Urinary bladder (tissue), 4 donors: ENCODE measurements around the gene FUT1. TPM values are rescaled to one million over a fixed set of nuclear protein-coding genes. Genes with fewer than 3 reads are reported as not detected.

ENCODE experiments used
- DNase-seq: peaks from one replicate; pipeline ENCODE4 v3.0.0-alpha.2; 2015; ENCODE audit errors: extremely low spot score
- H3K27ac ChIP-seq: one replicate; pipeline ENCODE4 v1.5.1; 2013; ENCODE audit warnings: low read depth, mild to moderate bottlenecking, moderate library complexity
- H3K36me3 ChIP-seq: one replicate; pipeline ENCODE4 v1.6.1; 2013; ENCODE audit warnings: mild to moderate bottlenecking, moderate library complexity; ENCODE audit not compliant: insufficient read depth
- H3K4me1 ChIP-seq: one replicate; pipeline ENCODE4 v1.6.1; 2013; ENCODE audit warnings: mild to moderate bottlenecking, moderate library complexity; ENCODE audit not compliant: insufficient read depth
- H3K4me3 ChIP-seq: one replicate; pipeline ENCODE4 v1.5.1; 2013; ENCODE audit warnings: low read depth, low read length
- WGBS: extraction: QIAGEN DNeasy Blood & Tissue Kit; methylation state at CpG from one replicate; pipeline ENCODE4 v1.1.7; 2013; 5-methylcytosine and 5-hydroxymethylcytosine counted together
- polyA plus RNA-seq: library from polyadenylated mRNA; stranded (reverse); fragments of 200-250 nt; gene quantifications from one replicate; pipeline ENCODE4 v1.2.3, GENCODE V29; 2013
- small RNA-seq: library from RNA; depleted of rRNA; stranded (forward); fragments of <200 nt; gene quantifications from one replicate; pipeline ENCODE3, GENCODE V24; 2014
- total RNA-seq: library from RNA; depleted of rRNA; stranded (reverse); fragments of >200 nt; gene quantifications from one replicate; pipeline ENCODE4 v1.2.3, GENCODE V29; 2014
- donor health status: healthy with polysubstance abuse.
- donor health status: healthy.

FUT1 gene
- total and polyA plus RNA-seq, 2 donors: 1.5 to 1.6 TPM

GRCh38 chr19:48711106-48711662, 41.3 kb downstream of the FUT1 start:
- DNase-seq: no peak
- 90% methylated on average over 4 of the region's 4 CpGs for WGBS
- no peaks in the 10 kb centered on the region for H3K36me3 ChIP-seq
- H3K27ac ChIP-seq: no peak overlapping the region
- no peak overlapping the region for H3K4me3 ChIP-seq
- H3K4me1 ChIP-seq: no peaks in the 10 kb centered on the region

- 50% methylated on average over 11 of the region's 11 CpGs for WGBS
- Histone ChIP-seq H3K4me3 (no peak overlapping the region), H3K27ac (no peak overlapping the region), H3K4me1 (no peaks in the 10 kb centered on the region), H3K36me3 (no peaks in the 10 kb centered on the region)
- DNase-seq: no peak
These were observed 44.0 kb downstream of the FUT1 start for GRCh38 chr19:48708471-48708870.

GRCh38 chr19:48705431-48705830, 47.0 kb downstream of the FUT1 start:
- no peak for DNase-seq
- no peak overlapping the region for H3K4me3 ChIP-seq
- 35% methylated on average over 2 of the region's 2 CpGs for WGBS
- H3K27ac ChIP-seq: no peak overlapping the region
- no peaks in the 10 kb centered on the region for H3K36me3 ChIP-seq
- H3K4me1 ChIP-seq: no peaks in the 10 kb centered on the region

- Histone ChIP-seq H3K27ac (no peak overlapping the region), H3K4me3 (no peak overlapping the region), H3K36me3 (no peaks in the 10 kb centered on the region), H3K4me1 (no peaks in the 10 kb centered on the region)
- WGBS: 98% methylated on average over 23 of the region's 23 CpGs
- no peak for DNase-seq
These were observed 49.1 kb downstream of the FUT1 start for GRCh38 chr19:48703316-48703715.

- Histone ChIP-seq H3K27ac (no peak overlapping the region), H3K4me3 (no peak overlapping the region), H3K36me3 (no peaks in the 10 kb centered on the region), H3K4me1 (no peaks in the 10 kb centered on the region)
- 91% methylated on average over 13 of the region's 13 CpGs for WGBS
- DNase-seq: no peak
These were observed 49.7 kb downstream of the FUT1 start for GRCh38 chr19:48702701-48703100.

GRCh38 chr19:48698046-48698445, 54.4 kb downstream of the FUT1 start:
- DNase-seq: no peak
- no peak overlapping the region for H3K4me3 ChIP-seq
- H3K4me1 ChIP-seq: no peaks in the 10 kb centered on the region
- 51% methylated on average over 4 of the region's 4 CpGs for WGBS
- no peaks in the 10 kb centered on the region for H3K36me3 ChIP-seq
- no peak overlapping the region for H3K27ac ChIP-seq

Small RNA genes within 50 kb of the gene (small RNA-seq; reads per million reads assigned to genes)
- not detected for gene RNU6-317P

Other genes starting within 250 kb of the FUT1 start
- 0.42 TPM for gene LMTK3, start 240.8 kb downstream of the FUT1 start, total RNA-seq
- 0.72 TPM for gene LMTK3, start 240.8 kb downstream of the FUT1 start, polyA plus RNA-seq
- gene SULT2B1, start 200.5 kb downstream of the FUT1 start, total RNA-seq: 0.42 TPM
- gene SULT2B1, start 200.5 kb downstream of the FUT1 start, polyA plus RNA-seq: 0.30 TPM
- gene SPACA4, start 145.9 kb downstream of the FUT1 start, total RNA-seq: not detected
- not detected for gene SPACA4, start 145.9 kb downstream of the FUT1 start, polyA plus RNA-seq
- 0.58 TPM for gene FAM83E, start 137.6 kb downstream of the FUT1 start, total RNA-seq
- 1.1 TPM for gene FAM83E, start 137.6 kb downstream of the FUT1 start, polyA plus RNA-seq
- gene RPL18, start 133.5 kb downstream of the FUT1 start, total RNA-seq: 1,113 TPM
- 2,167 TPM for gene RPL18, start 133.5 kb downstream of the FUT1 start, polyA plus RNA-seq
- 4.9 TPM for gene SPHK2, start 133.1 kb downstream of the FUT1 start, total RNA-seq
- 22.0 TPM for gene SPHK2, start 133.1 kb downstream of the FUT1 start, polyA plus RNA-seq
- 4.6 TPM for gene DBP, start 115.3 kb downstream of the FUT1 start, total RNA-seq
- gene DBP, start 115.3 kb downstream of the FUT1 start, polyA plus RNA-seq: 12.3 TPM
- gene CA11, start 106.5 kb downstream of the FUT1 start, total RNA-seq: 1.8 TPM
- 13.4 TPM for gene CA11, start 106.5 kb downstream of the FUT1 start, polyA plus RNA-seq
- gene NTN5, start 79.6 kb downstream of the FUT1 start, total RNA-seq: 0.53 TPM
- gene NTN5, start 79.6 kb downstream of the FUT1 start, polyA plus RNA-seq: 0.80 TPM
- gene FUT2, start 56.7 kb downstream of the FUT1 start, total RNA-seq: 0.79 TPM
- gene FUT2, start 56.7 kb downstream of the FUT1 start, polyA plus RNA-seq: 0.41 TPM
- gene MAMSTR, start 32.9 kb downstream of the FUT1 start, total RNA-seq: 2.5 TPM
- gene MAMSTR, start 32.9 kb downstream of the FUT1 start, polyA plus RNA-seq: 3.0 TPM
- 10.8 TPM for gene RASIP1, start 12.0 kb downstream of the FUT1 start, total RNA-seq
- 15.5 TPM for gene RASIP1, start 12.0 kb downstream of the FUT1 start, polyA plus RNA-seq
- not detected for gene IZUMO1, start 5.7 kb downstream of the FUT1 start, total RNA-seq
- not detected for gene IZUMO1, start 5.7 kb downstream of the FUT1 start, polyA plus RNA-seq
- gene FGF21, start 2.9 kb upstream of the FUT1 start, total RNA-seq: not detected
- not detected for gene FGF21, start 2.9 kb upstream of the FUT1 start, polyA plus RNA-seq
- gene BCAT2, start 58.4 kb upstream of the FUT1 start, total RNA-seq: 34.4 TPM
- gene BCAT2, start 58.4 kb upstream of the FUT1 start, polyA plus RNA-seq: 79.2 TPM
- gene HSD17B14, start 83.8 kb upstream of the FUT1 start, total RNA-seq: 3.4 TPM
- gene HSD17B14, start 83.8 kb upstream of the FUT1 start, polyA plus RNA-seq: 18.6 TPM
- gene PLEKHA4, start 116.0 kb upstream of the FUT1 start, total RNA-seq: 11.5 TPM
- 56.4 TPM for gene PLEKHA4, start 116.0 kb upstream of the FUT1 start, polyA plus RNA-seq
- 21.8 TPM for gene PPP1R15A, start 119.8 kb upstream of the FUT1 start, total RNA-seq
- gene PPP1R15A, start 119.8 kb upstream of the FUT1 start, polyA plus RNA-seq: 122 TPM
- not detected for gene TULP2, start 146.1 kb upstream of the FUT1 start, total RNA-seq
- 0.57 TPM for gene TULP2, start 146.1 kb upstream of the FUT1 start, polyA plus RNA-seq
- gene NUCB1, start 147.7 kb upstream of the FUT1 start, total RNA-seq: 107 TPM
- gene NUCB1, start 147.7 kb upstream of the FUT1 start, polyA plus RNA-seq: 478 TPM
- 0.37 TPM for gene DHDH, start 181.1 kb upstream of the FUT1 start, total RNA-seq
- 0.75 TPM for gene DHDH, start 181.1 kb upstream of the FUT1 start, polyA plus RNA-seq
- gene BAX, start 202.2 kb upstream of the FUT1 start, total RNA-seq: 13.1 TPM
- 73.0 TPM for gene BAX, start 202.2 kb upstream of the FUT1 start, polyA plus RNA-seq
- 1,234 TPM for gene FTL, start 212.7 kb upstream of the FUT1 start, total RNA-seq
- 4,798 TPM for gene FTL, start 212.7 kb upstream of the FUT1 start, polyA plus RNA-seq
- gene GYS1, start 240.7 kb upstream of the FUT1 start, total RNA-seq: 33.3 TPM
- 39.5 TPM for gene GYS1, start 240.7 kb upstream of the FUT1 start, polyA plus RNA-seq
- gene RUVBL2, start 241.2 kb upstream of the FUT1 start, total RNA-seq: 61.3 TPM
- gene RUVBL2, start 241.2 kb upstream of the FUT1 start, polyA plus RNA-seq: 83.4 TPM